ENCODE results near the gene ZDHHC14. TPM values are rescaled to one million over a fixed set of nuclear protein-coding genes. Genes with fewer than 3 reads are reported as not detected.

Gene ZDHHC14
- total and polyA plus RNA-seq, 2 of the 8 experiments (the other 6 are each of a cell fraction or from before 2014, with no cell fraction given), result 2.9 to 5.3 TPM

GRCh38 chr6:157709555-157709954 is 328.6 kb downstream of the ZDHHC14 start:
- Histone ChIP-seq H3K79me1 (ENCODE audit: low read depth, low read length) (no peaks in the 10 kb centered on the region), H2BK120ac (replicated peaks; ENCODE audit: low read depth, low read length) (no peak overlapping the region), H2BK12ac (ENCODE audit: low read depth, low read length) (no peak overlapping the region), H3K14ac (ENCODE audit: insufficient read length) (no peak overlapping the region), H3K79me2 (ENCODE audit: control insufficient read depth in 1 of 2, insufficient read depth in 2 of 2, low read length in 2 of 2) (no peaks in the 10 kb centered on the region), H3K4me2 (ENCODE audit: insufficient read depth in 1 of 2, low read depth in 2 of 2, low read length in 2 of 2) (0 out of 4 replicates have a peak overlapping the region, but pooled peaks of 1 of the 2 experiments have one; percentile 12), H3K23ac (ENCODE audit: insufficient read length) (no peak overlapping the region), H3K4me3 (ENCODE audit: extremely low read depth in 1 of 4, insufficient read depth in 2 of 4, low read depth in 3 of 4, low read length in 4 of 4) (no peak overlapping the region), H3K23me2 (ENCODE audit: low read depth, low read length) (no peaks in the 10 kb centered on the region; the same call in 1 of the 2 replicates), H3K9me3 (ENCODE audit: insufficient read depth in 2 of 2, low read depth in 1 of 2, low read length in 1 of 2) (no peaks in the 10 kb centered on the region; a peak in 1 of 4 replicates), H2AK5ac (ENCODE audit: low read depth, low read length) (peak overlapping the region; percentile 75; the same call in 1 of the 2 replicates), H2AFZ (ENCODE audit: low read length) (no peak overlapping the region), H4K5ac (ENCODE audit: insufficient read length, low read depth, low read length) (no peak overlapping the region), H3K9ac (replicated peaks in 1 of 4; ENCODE audit: extremely low read depth in 1 of 4, low read depth in 3 of 4, low read length in 3 of 4) (no peak overlapping the region), H3K27ac (ENCODE audit: low read depth, low read length) (no peak overlapping the region), H4K91ac (replicated peaks; ENCODE audit: insufficient read length, low read length) (peak overlapping the region; percentile 59), H4K20me1 (replicated peaks in 1 of 2; ENCODE audit: control insufficient read depth in 1 of 2, insufficient read depth in 2 of 2, low read length in 2 of 2) (no peaks in the 10 kb centered on the region), H3K18ac (ENCODE audit: extremely low read depth, low read length) (no peak overlapping the region), H3K4me1 (replicated peaks in 1 of 4; ENCODE audit: control insufficient read depth in 3 of 4, insufficient read depth in 4 of 4, low read length in 3 of 4) (peaks cover 5 to 17% (median 11%) of the 10 kb centered on the region in 4 experiments; a peak in 5 of 7 replicates), H4K8ac (ENCODE audit: extremely low read depth, insufficient read depth, low read length) (no peak overlapping the region), H3K36me3 (ENCODE audit: control insufficient read depth in 2 of 4, insufficient read depth in 4 of 4, low read length in 3 of 4) (no peaks in the 10 kb centered on the region), H2BK15ac (ENCODE audit: low read length) (no peak overlapping the region), H2BK20ac (ENCODE audit: low read length) (peak overlapping the region; percentile 86; the same call in 1 of the 2 replicates), H3K4ac (replicated peaks; ENCODE audit: insufficient read length, low read depth, low read length) (no peak overlapping the region), H3K56ac (replicated peaks; ENCODE audit: insufficient read length, low read depth, low read length) (no peak overlapping the region), H3K27me3 (replicated peaks in 1 of 4; ENCODE audit: control insufficient read depth in 3 of 4, extremely low read depth in 1 of 4, insufficient read depth in 3 of 4, low read length in 3 of 4) (peaks cover 0 to 2% (median 0%) of the 10 kb centered on the region in 4 experiments; a peak in 1 of 7 replicates), H2BK5ac (ENCODE audit: low read depth, low read length) (peak overlapping the region; percentile 66; the same call in 1 of the 2 replicates)
- DNase-seq (ENCODE audit: low read depth in 1 of 2, low spot score in 2 of 2) (no peak), FAIRE-seq (no peak)
- CTCF ChIA-PET (ENCODE audit: partially characterized antibody), result interaction anchor here (1.3 kb wide), 1 partner anchor 15 kb away, joined by 4 read pairs; no protein-coding TSS in a partner anchor
- whole genome bisulfite sequencing, 2 experiments (ENCODE audit: extremely low coverage in 1 of 2, insufficient coverage in 1 of 2, insufficient read length in 1 of 2, insufficient replicate concordance in 2 of 2, low coverage in 1 of 2, low lambda C conversion rate in 2 of 2, missing lambda C conversion rate in 1 of 2), result 62% methylated on average over 7 of the region's 7 CpGs; no CpG with 5 or more reads in 1 of the 2 experiments
- POLR2A ChIA-PET (ENCODE audit: partially characterized antibody), result interaction anchor here (1.3 kb wide), 1 partner anchor 10 kb away, joined by 4 read pairs; no protein-coding TSS in a partner anchor
- no peak for TF ChIP-seq POLR2AphosphoS5 (IDR thresholded peaks at IDR 0.05; ENCODE audit: low read depth, low read length)
- TF ChIP-seq EZH2 (IDR thresholded peaks at IDR 0.05; ENCODE audit: low read depth, low read length, severe bottlenecking), result no peak
- no peak for TF ChIP-seq YY1 (IDR thresholded peaks at IDR 0.05; ENCODE audit: low read depth, low read length)
- no peak for TF ChIP-seq JUND (IDR thresholded peaks at IDR 0.05; ENCODE audit: low read length)
- TF ChIP-seq TEAD4 (IDR thresholded peaks at IDR 0.05; ENCODE audit: low read depth, low read length), result no peak
- TF ChIP-seq E2F6 (IDR thresholded peaks at IDR 0.05), result no peak
- no peak for TF ChIP-seq JUN (IDR thresholded peaks at IDR 0.05; ENCODE audit: low read depth, low read length)
